Naive thymus-derived CD8-positive, alpha-beta T cell (primary cell): ENCODE measurements around the gene TUBA3D. TPM values are rescaled to one million over a fixed set of nuclear protein-coding genes. Genes with fewer than 3 reads are reported as not detected.
A peak's percentile ranks its signal among the peaks of the same experiment; 100 is the strongest.
"Not testable (repeated sequence)": the region's sequence is repeated elsewhere in the genome, so short reads cannot be mapped to it uniquely, and the experiment has no call there.

Source experiments
- ATAC-seq, 2 donors: fragments of 150-1000 bp; cut with Tn5 transposase in 1 of 2; sonication (Bioruptor Pico), chemical (Tn5 transposase) in 1 of 2; 1 replicate in 1 of 2; 2 replicates in 1 of 2; pipeline ENCODE4 v1.10.0; 2021; ENCODE audit warnings: mild to moderate bottlenecking in 2 of 2, moderate library complexity in 2 of 2
- POLR2A ChIA-PET: fragments of 350-600 bp; sonication (Branson Sonifier 250); formaldehyde crosslinking; loops from one replicate; lab custom pipeline; 2021; ENCODE audit warnings: antibody characterized with exemption; lab: Charles Lee
- DNase-seq, 10 donors: peaks; one replicate each; pipeline versions ENCODE4 v3.0.0 to v3.0.0-alpha.2; 2020 to 2022
- H3K27ac Mint-ChIP-seq, 10 donors: one replicate each; pipeline ENCODE4 v1.8.0; 2020 to 2022; ENCODE audit warnings: mild to moderate bottlenecking in 10 of 10, mixed read lengths in 10 of 10, moderate library complexity in 4 of 10, inconsistent platforms in 1 of 10
- H3K27me3 Mint-ChIP-seq, 5 donors: one replicate each; pipeline ENCODE4 v1.8.0; 2021 to 2022; ENCODE audit warnings: mixed read lengths in 5 of 5
- H3K36me3 Mint-ChIP-seq, 3 donors: one replicate each; pipeline ENCODE4 v1.8.0; 2020 to 2022; ENCODE audit warnings: mixed read lengths in 3 of 3, mild to moderate bottlenecking in 2 of 3, inconsistent platforms in 1 of 3
- H3K4me1 Mint-ChIP-seq, 4 donors: one replicate each; pipeline ENCODE4 v1.8.0; 2021 to 2022; ENCODE audit warnings: mixed read lengths in 4 of 4
- H3K4me3 Mint-ChIP-seq, 10 donors: one replicate each; pipeline ENCODE4 v1.8.0; 2020 to 2022; ENCODE audit warnings: mild to moderate bottlenecking in 10 of 10, mixed read lengths in 10 of 10, moderate library complexity in 6 of 10, inconsistent platforms in 1 of 10
- H3K9me3 Mint-ChIP-seq, 9 donors: one replicate each; pipeline ENCODE4 v1.8.0; 2020 to 2022; ENCODE audit warnings: mixed read lengths in 9 of 9, mild to moderate bottlenecking in 3 of 9, inconsistent platforms in 1 of 9, moderate library complexity in 1 of 9
- polyA plus RNA-seq, 3 donors: library from polyadenylated mRNA; unstranded; fragments of 300-500 nt; fragmentation: Illumina TruSeq; gene quantifications; one replicate each; pipeline ENCODE4 v1.2.3, GENCODE V29; 2021
- total RNA-seq, 8 experiments: library from RNA in 2 of 8; stranded (reverse) in 2 of 8; gene quantifications; one replicate each; pipeline ENCODE4 v1.2.3 and lab custom pipeline; 2021 to 2026

TUBA3D gene
- total and polyA plus RNA-seq, 5 experiments from 2014 or later, result not detected

GRCh38 chr2:131511291-131511968 lies 35.5 kb downstream of the TUBA3D start:
- H3K36me3 Mint-ChIP-seq, result peaks cover 0 to 62% (median 12%) of the 10 kb centered on the region in 3 donors

GRCh38 chr2:131511969-131512870 lies 36.3 kb downstream of the TUBA3D start:
- ATAC-seq, DNase-seq, H3K4me3 Mint-ChIP-seq, POLR2A ChIA-PET, H3K27me3 Mint-ChIP-seq, H3K9me3 Mint-ChIP-seq: not testable (repeated sequence)
- peaks cover 0 to 57% (median 11%) of the 10 kb centered on the region in 3 donors for H3K36me3 Mint-ChIP-seq
- H3K4me1 Mint-ChIP-seq, result peaks cover 0 to 10% (median 2%) of the 10 kb centered on the region in 4 donors
- peak overlapping the region in 2 of 10 donors; percentile 71 to 80 for H3K27ac Mint-ChIP-seq

More at GRCh38 chr2:131511291-131511968, 35.5 kb downstream of the TUBA3D start:
- ATAC-seq, DNase-seq, H3K4me3 Mint-ChIP-seq, H3K9me3 Mint-ChIP-seq, POLR2A ChIA-PET, H3K27me3 Mint-ChIP-seq: not testable (repeated sequence)
- H3K4me1 Mint-ChIP-seq, result peaks cover 0 to 10% (median 2%) of the 10 kb centered on the region in 4 donors
- H3K27ac Mint-ChIP-seq, result peak overlapping the region in 1 of 10 donors; percentile 25

GRCh38 chr2:131514408-131515166 lies 38.7 kb downstream of the TUBA3D start:
- H3K4me1 Mint-ChIP-seq, result peaks cover 0 to 10% (median 3%) of the 10 kb centered on the region in 4 donors
- not testable (repeated sequence) for H3K9me3 Mint-ChIP-seq, ATAC-seq

GRCh38 chr2:131515235-131515634 lies 39.3 kb downstream of the TUBA3D start:
- H3K9me3 Mint-ChIP-seq, H3K27ac Mint-ChIP-seq, DNase-seq, H3K27me3 Mint-ChIP-seq, POLR2A ChIA-PET, H3K4me3 Mint-ChIP-seq: not testable (repeated sequence)
- Mint-ChIP-seq H3K4me1 (peaks cover 0 to 10% (median 3%) of the 10 kb centered on the region in 4 donors), H3K36me3 (peaks cover 0 to 50% (median 2%) of the 10 kb centered on the region in 3 donors)
- peak in 1 of 2 donors; percentile 9 for ATAC-seq

More at GRCh38 chr2:131514408-131515166, 38.7 kb downstream of the TUBA3D start:
- peak overlapping the region in 3 of 10 donors; percentile 34 to 65 (median 37) for H3K27ac Mint-ChIP-seq
- peaks cover 0 to 48% (median 2%) of the 10 kb centered on the region in 3 donors for H3K36me3 Mint-ChIP-seq
- DNase-seq, H3K4me3 Mint-ChIP-seq, H3K27me3 Mint-ChIP-seq, POLR2A ChIA-PET: not testable (repeated sequence)

GRCh38 chr2:131516011-131516410 lies 40.1 kb downstream of the TUBA3D start:
- Mint-ChIP-seq H3K9me3 (no peaks in the 10 kb centered on the region), H3K4me1 (peaks cover 0 to 10% (median 3%) of the 10 kb centered on the region in 4 donors), H3K27ac (peak overlapping the region in 1 of 10 donors; percentile 59), H3K4me3 (no peak overlapping the region), H3K36me3 (peaks cover 0 to 52% (median 2%) of the 10 kb centered on the region in 3 donors), H3K27me3 (no peaks in the 10 kb centered on the region)
- no peak for ATAC-seq
- no peak for DNase-seq
- POLR2A ChIA-PET, result no interaction called here

GRCh38 chr2:131516621-131517020 lies 40.7 kb downstream of the TUBA3D start:
- H3K9me3 Mint-ChIP-seq, POLR2A ChIA-PET, H3K27me3 Mint-ChIP-seq, DNase-seq, H3K4me3 Mint-ChIP-seq, H3K27ac Mint-ChIP-seq: not testable (repeated sequence)
- H3K36me3 Mint-ChIP-seq, result peaks cover 0 to 50% (median 2%) of the 10 kb centered on the region in 3 donors
- peaks cover 0 to 10% (median 3%) of the 10 kb centered on the region in 4 donors for H3K4me1 Mint-ChIP-seq
- peak in 1 of 2 donors; percentile 24 for ATAC-seq

- Mint-ChIP-seq H3K27ac (peak overlapping the region in 3 of 10 donors; percentile 57 to 79 (median 67)), H3K36me3 (peaks cover 0 to 44% (median 2%) of the 10 kb centered on the region in 3 donors), H3K27me3 (no peaks in the 10 kb centered on the region)
Observed at GRCh38 chr2:131517106-131517831, 41.4 kb downstream of the TUBA3D start.

GRCh38 chr2:131517856-131518255 lies 41.9 kb downstream of the TUBA3D start:
- POLR2A ChIA-PET, ATAC-seq, H3K27me3 Mint-ChIP-seq, H3K4me3 Mint-ChIP-seq, DNase-seq, H3K9me3 Mint-ChIP-seq: not testable (repeated sequence)
- peaks cover 0 to 40% (median 0%) of the 10 kb centered on the region in 3 donors for H3K36me3 Mint-ChIP-seq
- H3K4me1 Mint-ChIP-seq, result peaks cover 0 to 10% (median 2%) of the 10 kb centered on the region in 4 donors
- H3K27ac Mint-ChIP-seq, result peak overlapping the region in 1 of 10 donors; percentile 79

More at GRCh38 chr2:131517106-131517831, 41.4 kb downstream of the TUBA3D start:
- POLR2A ChIA-PET, result no interaction called here
- Mint-ChIP-seq H3K9me3 (no peaks in the 10 kb centered on the region), H3K4me1 (peaks cover 0 to 10% (median 3%) of the 10 kb centered on the region in 4 donors), H3K4me3 (no peak overlapping the region)
- DNase-seq (no peak), ATAC-seq (no peak)

GRCh38 chr2:131518531-131518930 lies 42.6 kb downstream of the TUBA3D start:
- H3K4me3 Mint-ChIP-seq, DNase-seq, POLR2A ChIA-PET, ATAC-seq, H3K27me3 Mint-ChIP-seq, H3K27ac Mint-ChIP-seq, H3K9me3 Mint-ChIP-seq: not testable (repeated sequence)
- Mint-ChIP-seq H3K4me1 (peaks cover 0 to 10% (median 2%) of the 10 kb centered on the region in 4 donors), H3K36me3 (peaks cover 0 to 35% (median 0%) of the 10 kb centered on the region in 3 donors)

GRCh38 chr2:131519466-131519865 lies 43.5 kb downstream of the TUBA3D start:
- H3K27ac Mint-ChIP-seq, result no peak overlapping the region
- H3K36me3 Mint-ChIP-seq, result peaks cover 0 to 28% (median 0%) of the 10 kb centered on the region in 3 donors
- H3K9me3 Mint-ChIP-seq, result no peaks in the 10 kb centered on the region
- peaks cover 0 to 4% (median 2%) of the 10 kb centered on the region in 4 donors for H3K4me1 Mint-ChIP-seq
- no peak overlapping the region for H3K4me3 Mint-ChIP-seq
- ATAC-seq (no peak), DNase-seq (no peak)
- POLR2A ChIA-PET, result interaction anchor here (0.6 kb wide), 1 partner anchor 25 kb away, joined by 5 read pairs; no protein-coding TSS in a partner anchor
- H3K27me3 Mint-ChIP-seq, result no peaks in the 10 kb centered on the region

- DNase-seq, POLR2A ChIA-PET, H3K4me1 Mint-ChIP-seq, H3K27ac Mint-ChIP-seq, H3K9me3 Mint-ChIP-seq, H3K27me3 Mint-ChIP-seq, ATAC-seq, H3K4me3 Mint-ChIP-seq: not testable (repeated sequence)
- peaks cover 0 to 26% (median 0%) of the 10 kb centered on the region in 3 donors for H3K36me3 Mint-ChIP-seq
Observed at GRCh38 chr2:131519871-131520470, 44.1 kb downstream of the TUBA3D start.
